Activated T-cell treated with anti-CD3 and anti-CD28 coated beads, Interleukin-2, amount 50 U/mL, for 4 hours (primary cell): ENCODE measurements around the gene EML6. TPM values are rescaled to one million over a fixed set of nuclear protein-coding genes. Genes with fewer than 3 reads are reported as not detected.
"Not testable (repeated sequence)": the region's sequence is repeated elsewhere in the genome, so short reads cannot be mapped to it uniquely, and the experiment has no call there.

ENCODE experiments used
- ATAC-seq, 2 donors: fragments of 200-7000 bp; cut with Tn5 transposase; one replicate each; pipeline ENCODE4 v1.10.0; 2021
- DNase-seq: peaks from one replicate; pipeline ENCODE4 v3.0.0-alpha.2; 2020
- H3K27me3 Mint-ChIP-seq: one replicate; pipeline ENCODE4 v1.8.0; 2021; ENCODE audit warnings: low read depth, mixed read lengths
- H3K36me3 Mint-ChIP-seq: one replicate; pipeline ENCODE4 v1.8.0; 2022; ENCODE audit warnings: mixed read lengths; ENCODE audit not compliant: insufficient read depth
- H3K4me1 Mint-ChIP-seq: one replicate; pipeline ENCODE4 v1.8.0; 2021; ENCODE audit warnings: low read depth, mixed read lengths
- H3K4me3 Mint-ChIP-seq: one replicate; pipeline ENCODE4 v1.8.0; 2021; ENCODE audit warnings: mild to moderate bottlenecking, moderate library complexity, mixed read lengths
- H3K9me3 Mint-ChIP-seq: one replicate; pipeline ENCODE4 v1.8.0; 2021; ENCODE audit warnings: mixed read lengths
- total RNA-seq, 3 donors: library from RNA; stranded (reverse); gene quantifications; one replicate each; pipeline ENCODE4 v1.2.1, GENCODE V29; 2021

Gene EML6
- total RNA-seq, 3 donors from 2014 or later: 0.28 to 0.71 (median 0.55) TPM

- H3K36me3 Mint-ChIP-seq: no peaks in the 10 kb centered on the region
- no peaks in the 10 kb centered on the region for H3K4me1 Mint-ChIP-seq
- DNase-seq (no peak), ATAC-seq (no peak)
- peaks cover 4% of the 10 kb centered on the region for H3K27me3 Mint-ChIP-seq
- H3K4me3 Mint-ChIP-seq: no peak overlapping the region
- H3K9me3 Mint-ChIP-seq: no peaks in the 10 kb centered on the region
Measured at GRCh38 chr2:54814389-54815147, 91.1 kb downstream of the EML6 start.

GRCh38 chr2:54815148-54815539 lies 91.7 kb downstream of the EML6 start:
- DNase-seq (no peak), ATAC-seq (no peak)
- Mint-ChIP-seq H3K4me1 (no peaks in the 10 kb centered on the region), H3K36me3 (no peaks in the 10 kb centered on the region), H3K9me3 (no peaks in the 10 kb centered on the region), H3K27me3 (peaks cover 4% of the 10 kb centered on the region), H3K4me3 (no peak overlapping the region)

- H3K4me1 Mint-ChIP-seq: no peaks in the 10 kb centered on the region
- no peak for ATAC-seq
- peaks cover 1% of the 10 kb centered on the region for H3K27me3 Mint-ChIP-seq
- no peak for DNase-seq
- no peak overlapping the region for H3K4me3 Mint-ChIP-seq
- no peaks in the 10 kb centered on the region for H3K9me3 Mint-ChIP-seq
- H3K36me3 Mint-ChIP-seq: no peaks in the 10 kb centered on the region
Measured at GRCh38 chr2:54818226-54818625, 94.8 kb downstream of the EML6 start.

- peaks cover 3% of the 10 kb centered on the region for H3K27me3 Mint-ChIP-seq
- H3K36me3 Mint-ChIP-seq: no peaks in the 10 kb centered on the region
- H3K9me3 Mint-ChIP-seq: no peaks in the 10 kb centered on the region
- no peak for DNase-seq
- H3K4me3 Mint-ChIP-seq: no peak overlapping the region
- H3K4me1 Mint-ChIP-seq: no peaks in the 10 kb centered on the region
- no peak for ATAC-seq
Measured at GRCh38 chr2:54820558-54820957, 97.1 kb downstream of the EML6 start.

- no peaks in the 10 kb centered on the region for H3K4me1 Mint-ChIP-seq
- ATAC-seq (no peak), DNase-seq (no peak)
- no peaks in the 10 kb centered on the region for H3K36me3 Mint-ChIP-seq
- H3K27me3 Mint-ChIP-seq: peaks cover 3% of the 10 kb centered on the region
- no peak overlapping the region for H3K4me3 Mint-ChIP-seq
- H3K9me3 Mint-ChIP-seq: no peaks in the 10 kb centered on the region
Measured at GRCh38 chr2:54824567-54824966, 101.1 kb downstream of the EML6 start.

- Mint-ChIP-seq H3K27me3 (no peaks in the 10 kb centered on the region), H3K4me3 (no peak overlapping the region), H3K9me3 (no peaks in the 10 kb centered on the region), H3K4me1 (no peaks in the 10 kb centered on the region), H3K36me3 (no peaks in the 10 kb centered on the region)
- ATAC-seq: no peak
- no peak for DNase-seq
Measured at GRCh38 chr2:54830546-54830945, 107.1 kb downstream of the EML6 start.

GRCh38 chr2:54831480-54831879 lies 108.0 kb downstream of the EML6 start:
- Mint-ChIP-seq H3K27me3 (no peaks in the 10 kb centered on the region), H3K9me3 (no peaks in the 10 kb centered on the region), H3K4me1 (no peaks in the 10 kb centered on the region), H3K36me3 (no peaks in the 10 kb centered on the region), H3K4me3 (no peak overlapping the region)
- no peak for DNase-seq
- no peak for ATAC-seq

- H3K9me3 Mint-ChIP-seq: no peaks in the 10 kb centered on the region
- no peaks in the 10 kb centered on the region for H3K36me3 Mint-ChIP-seq
- no peaks in the 10 kb centered on the region for H3K27me3 Mint-ChIP-seq
- H3K4me3 Mint-ChIP-seq: no peak overlapping the region
- DNase-seq (no peak), ATAC-seq (no peak)
- H3K4me1 Mint-ChIP-seq: no peaks in the 10 kb centered on the region
Measured at GRCh38 chr2:54834721-54835120, 111.3 kb downstream of the EML6 start.

- no peak for DNase-seq
- no peaks in the 10 kb centered on the region for H3K9me3 Mint-ChIP-seq
- no peaks in the 10 kb centered on the region for H3K4me1 Mint-ChIP-seq
- ATAC-seq: no peak
- no peak overlapping the region for H3K4me3 Mint-ChIP-seq
- H3K36me3 Mint-ChIP-seq: no peaks in the 10 kb centered on the region
- no peaks in the 10 kb centered on the region for H3K27me3 Mint-ChIP-seq
Measured at GRCh38 chr2:54836477-54836876, 113.0 kb downstream of the EML6 start.

GRCh38 chr2:54838585-54839035 lies 115.1 kb downstream of the EML6 start:
- Mint-ChIP-seq H3K27me3 (no peaks in the 10 kb centered on the region), H3K9me3 (no peaks in the 10 kb centered on the region), H3K4me3 (no peak overlapping the region), H3K4me1 (no peaks in the 10 kb centered on the region), H3K36me3 (no peaks in the 10 kb centered on the region)
- DNase-seq (peak; percentile 56), ATAC-seq (peak; percentile 73 to 78)

- Mint-ChIP-seq H3K27me3 (no peaks in the 10 kb centered on the region), H3K4me1 (no peaks in the 10 kb centered on the region), H3K9me3 (no peaks in the 10 kb centered on the region), H3K4me3 (no peak overlapping the region), H3K36me3 (no peaks in the 10 kb centered on the region)
- ATAC-seq (no peak), DNase-seq (no peak)
Measured at GRCh38 chr2:54839461-54840255, 116.2 kb downstream of the EML6 start.

GRCh38 chr2:54840559-54841468 lies 117.4 kb downstream of the EML6 start:
- no peaks in the 10 kb centered on the region for H3K36me3 Mint-ChIP-seq
- no peak for DNase-seq
- no peak for ATAC-seq
- no peaks in the 10 kb centered on the region for H3K9me3 Mint-ChIP-seq
- no peak overlapping the region for H3K4me3 Mint-ChIP-seq
- H3K27me3 Mint-ChIP-seq: no peaks in the 10 kb centered on the region
- no peaks in the 10 kb centered on the region for H3K4me1 Mint-ChIP-seq

- not testable (repeated sequence) for ATAC-seq, H3K4me3 Mint-ChIP-seq, H3K9me3 Mint-ChIP-seq, H3K36me3 Mint-ChIP-seq, H3K27me3 Mint-ChIP-seq, H3K4me1 Mint-ChIP-seq, DNase-seq
Measured at GRCh38 chr2:54841500-54841899, 118.0 kb downstream of the EML6 start.

GRCh38 chr2:54845094-54845493 lies 121.6 kb downstream of the EML6 start:
- H3K9me3 Mint-ChIP-seq: no peaks in the 10 kb centered on the region
- H3K36me3 Mint-ChIP-seq: no peaks in the 10 kb centered on the region
- DNase-seq (no peak), ATAC-seq (no peak)
- no peak overlapping the region for H3K4me3 Mint-ChIP-seq
- peaks cover 2% of the 10 kb centered on the region for H3K27me3 Mint-ChIP-seq
- H3K4me1 Mint-ChIP-seq: no peaks in the 10 kb centered on the region
